ENCODE data around the gene ZNF470. TPM values are rescaled to one million over a fixed set of nuclear protein-coding genes. Genes with fewer than 3 reads are reported as not detected.

ZNF470 gene
- total RNA-seq, 1 experiment from 2014 or later: 0.43 TPM

DNA sequence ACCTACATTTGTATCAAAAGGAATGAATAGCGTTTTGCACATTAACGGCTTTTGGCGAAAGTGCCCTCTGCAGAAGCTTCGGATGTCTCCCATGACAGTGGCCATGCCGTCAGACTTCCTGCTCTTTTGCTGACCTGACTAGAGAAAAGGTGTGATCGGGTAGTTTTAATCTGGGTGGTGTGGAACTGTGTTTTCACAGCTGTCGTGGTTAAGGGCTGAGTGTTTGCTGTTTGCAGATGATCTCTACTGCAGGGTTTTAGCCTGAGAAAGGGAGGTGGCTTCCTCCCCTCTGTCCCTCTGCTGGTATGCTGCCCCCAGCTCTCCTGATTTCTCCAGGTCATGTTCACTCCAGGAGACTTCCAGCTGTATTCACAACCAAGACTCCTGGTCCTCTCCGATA, 50.3 kb downstream of the ZNF470 start:
- Mint-ChIP-seq H3K4me3 (ENCODE audit: unreplicated experiment) (no peak overlapping the region), H3K36me3 (ENCODE audit: insufficient read depth, unreplicated experiment) (peaks cover 10% of the 10 kb centered on the region), H3K9me3 (ENCODE audit: unreplicated experiment) (peaks cover 59% of the 10 kb centered on the region), H3K27me3 (ENCODE audit: insufficient read depth, unreplicated experiment) (no peaks in the 10 kb centered on the region), H3K4me1 (ENCODE audit: low read depth, unreplicated experiment) (no peaks in the 10 kb centered on the region), H3K27ac (ENCODE audit: unreplicated experiment) (no peak overlapping the region)
- ChIA-PET POLR2A (no interaction called here), CTCF (no interaction called here)
- TF ChIP-seq, protein P1, sequence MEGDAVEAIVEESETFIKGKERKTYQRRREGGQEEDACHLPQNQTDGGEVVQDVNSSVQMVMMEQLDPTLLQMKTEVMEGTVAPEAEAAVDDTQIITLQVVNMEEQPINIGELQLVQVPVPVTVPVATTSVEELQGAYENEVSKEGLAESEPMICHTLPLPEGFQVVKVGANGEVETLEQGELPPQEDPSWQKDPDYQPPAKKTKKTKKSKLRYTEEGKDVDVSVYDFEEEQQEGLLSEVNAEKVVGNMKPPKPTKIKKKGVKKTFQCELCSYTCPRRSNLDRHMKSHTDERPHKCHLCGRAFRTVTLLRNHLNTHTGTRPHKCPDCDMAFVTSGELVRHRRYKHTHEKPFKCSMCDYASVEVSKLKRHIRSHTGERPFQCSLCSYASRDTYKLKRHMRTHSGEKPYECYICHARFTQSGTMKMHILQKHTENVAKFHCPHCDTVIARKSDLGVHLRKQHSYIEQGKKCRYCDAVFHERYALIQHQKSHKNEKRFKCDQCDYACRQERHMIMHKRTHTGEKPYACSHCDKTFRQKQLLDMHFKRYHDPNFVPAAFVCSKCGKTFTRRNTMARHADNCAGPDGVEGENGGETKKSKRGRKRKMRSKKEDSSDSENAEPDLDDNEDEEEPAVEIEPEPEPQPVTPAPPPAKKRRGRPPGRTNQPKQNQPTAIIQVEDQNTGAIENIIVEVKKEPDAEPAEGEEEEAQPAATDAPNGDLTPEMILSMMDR (IDR thresholded peaks at IDR 0.05; ENCODE audit: insufficient read depth in 1 of 2, low read depth in 1 of 2, low read length in 1 of 2, severe bottlenecking in 1 of 2, unreplicated experiment in 1 of 2): no peak
- no peak overlapping the region for H3K4me3 ChIP-seq (ENCODE audit: low read depth, low read length)
- no TSS peak for BruUV-seq (replicated peaks)
- no peaks in the 10 kb centered on the region for H3K4me1 ChIP-seq
- DNase-seq: no peak
- intact Hi-C loops (cut with micrococcal nuclease; ENCODE audit: unreplicated experiment): no loop called here
- H3K36me3 ChIP-seq (ENCODE audit: control insufficient read depth, insufficient read depth, low read length): no peaks in the 10 kb centered on the region; the same call in 1 of the 2 replicates
- H3K9me3 ChIP-seq: 0 out of 2 replicates have a peak, but pooled peaks cover 4% of the 10 kb centered on the region
- H3K27me3 ChIP-seq (replicated peaks; ENCODE audit: control insufficient read depth, insufficient read depth, low read length): no peaks in the 10 kb centered on the region

DNA sequence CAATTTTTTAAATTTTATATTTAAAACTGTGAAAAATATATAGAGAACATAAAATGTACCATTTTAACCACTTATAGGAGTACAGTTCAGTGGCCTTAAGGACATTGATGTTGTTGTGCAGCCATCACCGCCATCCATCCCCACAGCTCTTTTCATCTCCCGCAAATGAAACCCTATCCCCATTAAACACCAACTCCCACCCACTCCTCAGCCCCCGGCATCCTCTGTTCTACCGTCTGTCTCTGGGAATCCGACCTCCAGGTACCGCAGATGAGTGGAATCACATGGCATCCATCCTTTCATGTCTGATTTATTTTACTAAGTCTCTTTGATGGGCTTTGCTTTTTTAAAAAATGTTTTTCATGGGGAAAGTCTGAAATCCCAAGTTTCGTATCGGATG, 51.9 kb downstream of the ZNF470 start:
- CTCF ChIA-PET: no interaction called here
- Histone ChIP-seq H3K4me3 (ENCODE audit: low read depth, low read length) (no peak overlapping the region), H3K9me3 (0 out of 2 replicates have a peak, but pooled peaks cover 4% of the 10 kb centered on the region), H3K27me3 (replicated peaks; ENCODE audit: control insufficient read depth, insufficient read depth, low read length) (no peaks in the 10 kb centered on the region), H3K36me3 (ENCODE audit: control insufficient read depth, insufficient read depth, low read length) (no peaks in the 10 kb centered on the region), H3K4me1 (no peaks in the 10 kb centered on the region)
- H3K4me1 Mint-ChIP-seq (ENCODE audit: low read depth, unreplicated experiment): no peaks in the 10 kb centered on the region
- peaks cover 10% of the 10 kb centered on the region for H3K36me3 Mint-ChIP-seq (ENCODE audit: insufficient read depth, unreplicated experiment)
- no peak overlapping the region for H3K27ac Mint-ChIP-seq (ENCODE audit: unreplicated experiment)
- no peaks in the 10 kb centered on the region for H3K27me3 Mint-ChIP-seq (ENCODE audit: insufficient read depth, unreplicated experiment)
- no peak overlapping the region for H3K4me3 Mint-ChIP-seq (ENCODE audit: unreplicated experiment)
- H3K9me3 Mint-ChIP-seq (ENCODE audit: unreplicated experiment): peaks cover 44% of the 10 kb centered on the region
- intact Hi-C loops (cut with micrococcal nuclease; ENCODE audit: unreplicated experiment): no loop called here
- TF ChIP-seq, protein P1 (IDR thresholded peaks at IDR 0.05; ENCODE audit: insufficient read depth in 1 of 2, low read depth in 1 of 2, low read length in 1 of 2, severe bottlenecking in 1 of 2, unreplicated experiment in 1 of 2): no peak
- POLR2A ChIA-PET: no interaction called here
- DNase-seq: no peak
- BruUV-seq (replicated peaks): no TSS peak

DNA sequence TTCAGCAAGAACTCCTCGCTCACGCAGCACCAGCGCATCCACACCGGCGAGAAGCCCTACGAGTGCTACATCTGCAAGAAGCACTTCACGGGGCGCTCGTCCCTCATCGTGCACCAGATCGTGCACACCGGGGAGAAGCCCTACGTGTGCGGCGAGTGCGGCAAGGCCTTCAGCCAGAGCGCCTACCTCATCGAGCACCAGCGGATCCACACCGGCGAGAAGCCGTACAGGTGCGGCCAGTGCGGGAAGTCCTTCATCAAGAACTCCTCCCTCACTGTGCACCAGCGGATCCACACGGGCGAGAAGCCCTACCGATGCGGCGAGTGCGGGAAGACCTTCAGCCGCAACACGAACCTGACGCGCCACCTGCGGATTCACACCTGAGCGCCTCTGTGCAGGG, 55.1 kb downstream of the ZNF470 start:
- ChIA-PET CTCF (no interaction called here), POLR2A (no interaction called here)
- no peaks in the 10 kb centered on the region for H3K36me3 ChIP-seq (ENCODE audit: control insufficient read depth, insufficient read depth, low read length)
- Mint-ChIP-seq H3K27ac (ENCODE audit: unreplicated experiment) (no peak overlapping the region), H3K27me3 (ENCODE audit: insufficient read depth, unreplicated experiment) (no peaks in the 10 kb centered on the region), H3K9me3 (ENCODE audit: unreplicated experiment) (peaks cover 33% of the 10 kb centered on the region), H3K4me1 (ENCODE audit: low read depth, unreplicated experiment) (no peaks in the 10 kb centered on the region), H3K4me3 (ENCODE audit: unreplicated experiment) (no peak overlapping the region), H3K36me3 (ENCODE audit: insufficient read depth, unreplicated experiment) (peaks cover 4% of the 10 kb centered on the region)
- H3K4me3 ChIP-seq (ENCODE audit: low read depth, low read length): no peak overlapping the region
- TF ChIP-seq, protein P1 (IDR thresholded peaks at IDR 0.05; ENCODE audit: insufficient read depth in 1 of 2, low read depth in 1 of 2, low read length in 1 of 2, severe bottlenecking in 1 of 2, unreplicated experiment in 1 of 2): no peak
- no TSS peak for BruUV-seq (replicated peaks)
- H3K9me3 ChIP-seq: 0 out of 2 replicates have a peak, but pooled peaks cover 7% of the 10 kb centered on the region
- H3K27me3 ChIP-seq (replicated peaks; ENCODE audit: control insufficient read depth, insufficient read depth, low read length): no peaks in the 10 kb centered on the region
- no peak for DNase-seq
- no peaks in the 10 kb centered on the region for H3K4me1 ChIP-seq
- intact Hi-C loops (cut with micrococcal nuclease; ENCODE audit: unreplicated experiment): no loop called here

Data from Caco-2 (cell line).